HUES48 (cell line): Measurements from ENCODE around the gene PSMF1.
"Not testable (repeated sequence)": the region's sequence is repeated elsewhere in the genome, so short reads cannot be mapped to it uniquely, and the experiment has no call there.

ENCODE experiments used
- H3K27ac ChIP-seq: one replicate; pipeline ENCODE4 v1.7.0; 2013; ENCODE audit warnings: low read depth, low read length, inconsistent platforms
- H3K27me3 ChIP-seq: 2 replicates; pipeline ENCODE4 v1.6.1; 2013; ENCODE audit warnings: mild to moderate bottlenecking, low read length; ENCODE audit not compliant: control insufficient read depth, insufficient read depth
- H3K36me3 ChIP-seq: 2 replicates; pipeline ENCODE4 v1.6.1; 2013; ENCODE audit warnings: low read length; ENCODE audit not compliant: control insufficient read depth, insufficient read depth
- H3K4me1 ChIP-seq: 2 replicates; pipeline ENCODE4 v1.6.1; 2013; ENCODE audit warnings: mild to moderate bottlenecking, low read length; ENCODE audit not compliant: control insufficient read depth, insufficient read depth
- H3K4me3 ChIP-seq: 2 replicates; pipeline ENCODE4 v1.5.1; 2013; ENCODE audit warnings: mild to moderate bottlenecking, low read depth, low read length
- H3K9ac ChIP-seq: 2 replicates; pipeline ENCODE4 v1.6.1; 2013; ENCODE audit warnings: mild to moderate bottlenecking, low read depth, low read length, moderate library complexity
- H3K9me3 ChIP-seq: 2 replicates; pipeline ENCODE4 v1.6.1; 2013; ENCODE audit warnings: low read length; ENCODE audit not compliant: control insufficient read depth, insufficient read depth

The PSMF1 gene

GRCh38 chr20:1216527-1217427 is 98.4 kb downstream of the PSMF1 start:
- H3K27me3 ChIP-seq, H3K4me3 ChIP-seq, H3K9me3 ChIP-seq, H3K36me3 ChIP-seq, H3K9ac ChIP-seq, H3K27ac ChIP-seq: not testable (repeated sequence)
- peaks cover 15% of the 10 kb centered on the region for H3K4me1 ChIP-seq
